HepG2 (cell line): ENCODE results near the gene DCTN4. TPM values are rescaled to one million over a fixed set of nuclear protein-coding genes. Genes with fewer than 3 reads are reported as not detected.

Experiments used
- CEBPB ChIP-seq: IDR thresholded peaks from 2 replicates; pipeline ENCODE4 v1.6.1; 2011; ENCODE audit warnings: low read depth, low read length, improper control_type of control experiment, borderline replicate concordance
- CEBPG ChIP-seq: IDR thresholded peaks from 2 replicates; pipeline ENCODE4 v1.6.1; 2016
- CREB1 ChIP-seq, 2 experiments: fragments of 450-650 bp in 1 of 2; IDR thresholded peaks; 2 replicates each; pipeline ENCODE4 v1.6.1; 2016 to 2017; ENCODE audit warnings: control low read depth in 1 of 2, mild to moderate bottlenecking in 1 of 2, missing compliant biosample characterization in 1 of 2, missing genetic modification characterization in 1 of 2
- CTCF ChIP-seq: sonication (generic); formaldehyde crosslinking; IDR thresholded peaks from 2 replicates; pipeline ENCODE4 v1.5.0; 2020; ENCODE audit warnings: mild to moderate bottlenecking, missing genetic modification reagents, moderate library complexity
- GATAD1 ChIP-seq: IDR thresholded peaks from 2 replicates; pipeline ENCODE4 v1.6.1; 2016; ENCODE audit warnings: missing genetic modification reagents, missing compliant biosample characterization
- GTF3A ChIP-seq: sonication (generic); formaldehyde crosslinking; conservative IDR thresholded peaks from 2 replicates; pipeline ENCODE4 v1.4.0; 2020; ENCODE audit warnings: mild to moderate bottlenecking, missing genetic modification reagents
- KAT2B ChIP-seq: fragments of 150-350 bp; IDR thresholded peaks from 2 replicates; pipeline ENCODE4 v1.6.1; 2014; ENCODE audit warnings: low read depth, low read length, borderline replicate concordance
- MED8 ChIP-seq: sonication (generic); formaldehyde crosslinking; IDR thresholded peaks from 2 replicates; pipeline ENCODE4 v1.8.1; 2023; ENCODE audit warnings: mild to moderate bottlenecking, missing genetic modification reagents; ENCODE audit not compliant: insufficient replicate concordance
- MXD4 ChIP-seq: IDR thresholded peaks from 2 replicates; pipeline ENCODE4 v1.6.1; 2016; ENCODE audit warnings: mild to moderate bottlenecking, missing biosample characterization, missing genetic modification reagents
- NFATC3 ChIP-seq: sonication (generic); formaldehyde crosslinking; IDR thresholded peaks from 2 replicates; pipeline ENCODE4 v1.5.1; 2020; ENCODE audit warnings: mild to moderate bottlenecking, missing genetic modification reagents
- NFKBIZ ChIP-seq: IDR thresholded peaks from 2 replicates; pipeline ENCODE4 v1.6.1; 2018; ENCODE audit warnings: missing genetic modification reagents, missing compliant biosample characterization
- PHF5A ChIP-seq: IDR thresholded peaks from one replicate; pipeline ENCODE4 v1.6.1; 2018; ENCODE audit warnings: low read depth, missing genetic modification reagents; ENCODE audit not compliant: unreplicated experiment
- RERE ChIP-seq: IDR thresholded peaks from 2 replicates; pipeline ENCODE4 v1.6.1; 2016; ENCODE audit warnings: low read depth, missing genetic modification reagents, missing compliant biosample characterization
- STAT5B ChIP-seq: sonication (generic); formaldehyde crosslinking; IDR thresholded peaks from 2 replicates; pipeline ENCODE4 v1.4.0; 2020; ENCODE audit warnings: missing genetic modification reagents
- ZMAT3 ChIP-seq: sonication (generic); formaldehyde crosslinking; conservative IDR thresholded peaks from 2 replicates; pipeline ENCODE4 v1.7.0; 2021; ENCODE audit warnings: missing genetic modification reagents
- ZNF468 ChIP-seq: sonication (generic); formaldehyde crosslinking; IDR thresholded peaks from 2 replicates; pipeline ENCODE4 v1.8.0; 2022; ENCODE audit warnings: mild to moderate bottlenecking, moderate library complexity, missing genetic modification reagents
- ZNF557 ChIP-seq: sonication (generic); formaldehyde crosslinking; IDR thresholded peaks from 2 replicates; pipeline ENCODE4 v1.4.0; 2020; ENCODE audit warnings: missing genetic modification reagents
- ZNF570 ChIP-seq: sonication (generic); formaldehyde crosslinking; IDR thresholded peaks from 2 replicates; pipeline ENCODE4 v1.4.0; 2020; ENCODE audit warnings: mild to moderate bottlenecking, missing genetic modification reagents, borderline replicate concordance
- ZNF883 ChIP-seq: sonication (generic); formaldehyde crosslinking; IDR thresholded peaks from 2 replicates; pipeline ENCODE4 v1.5.1; 2020; ENCODE audit warnings: mild to moderate bottlenecking, missing genetic modification reagents; ENCODE audit errors: not compliant biosample characterization
- polyA plus RNA-seq, 8 experiments: library from polyadenylated mRNA; depleted of rRNA in 3 of 8; stranded (reverse) in 7 of 8; unstranded in 1 of 8; fragments of >200 nt; fragmentation: Illumina TruSeq in 4 of 8; extraction: Trizol in 4 of 8; gene quantifications; 2 replicates each; pipeline versions ENCODE4 v1.2.1 to v1.2.3, GENCODE V29; 2011 to 2016; ENCODE audit warnings: low read depth in 4 of 8, missing spikeins in 1 of 8, mixed read lengths in 1 of 8; ENCODE audit not compliant: insufficient read depth in 1 of 8
- total RNA-seq, 5 experiments: library from RNA; depleted of rRNA; stranded (reverse); fragments of >200 nt; fragmentation: Illumina TruSeq; extraction: Trizol; gene quantifications; 2 replicates each; pipeline ENCODE4 v1.2.3, GENCODE V29; 2016; ENCODE audit warnings: low read depth in 1 of 5
- TF ChIP-seq, protein P1 (sequence below): sonication (generic); formaldehyde crosslinking; IDR thresholded peaks from 2 replicates; pipeline ENCODE4 v1.8.0; 2022; ENCODE audit warnings: missing genetic modification reagents, mild to moderate bottlenecking, inconsistent platforms, borderline replicate concordance

Gene DCTN4
- total and polyA plus RNA-seq, 2 of the 13 experiments (the other 11 are each of a cell fraction or from before 2014, with no cell fraction given): 24.1 to 26.9 TPM

- TF ChIP-seq PHF5A (no peak), GTF3A (CRISPR knock-in tag) (no peak), MXD4 (CRISPR knock-in tag) (peak; percentile 41; the same call in 1 of the 2 replicates), NFATC3 (CRISPR knock-in tag) (no peak), MED8 (CRISPR knock-in tag) (no peak), GATAD1 (CRISPR knock-in tag) (0 out of 2 replicates have a peak, but pooled peaks have one; percentile 30), STAT5B (CRISPR knock-in tag) (no peak), ZNF557 (CRISPR knock-in tag) (no peak), ZNF570 (CRISPR knock-in tag) (no peak), ZNF468 (no peak), ZMAT3 (CRISPR knock-in tag) (no peak), RERE (CRISPR knock-in tag) (no peak), ZNF883 (CRISPR knock-in tag) (no peak), CEBPB (peak; percentile 86), KAT2B (no peak), CREB1 (IDR thresholded peaks at IDR 0.05) (no peak), CREB1 (CRISPR knock-in tag; IDR thresholded peaks at IDR 0.05) (0 out of 2 replicates have a peak, but pooled peaks have one; percentile 42), CTCF (CRISPR knock-in tag) (peak; percentile 61), CEBPG (CRISPR knock-in tag) (peak; percentile 58), NFKBIZ (CRISPR knock-in tag) (no peak)
- TF ChIP-seq, protein P1, sequence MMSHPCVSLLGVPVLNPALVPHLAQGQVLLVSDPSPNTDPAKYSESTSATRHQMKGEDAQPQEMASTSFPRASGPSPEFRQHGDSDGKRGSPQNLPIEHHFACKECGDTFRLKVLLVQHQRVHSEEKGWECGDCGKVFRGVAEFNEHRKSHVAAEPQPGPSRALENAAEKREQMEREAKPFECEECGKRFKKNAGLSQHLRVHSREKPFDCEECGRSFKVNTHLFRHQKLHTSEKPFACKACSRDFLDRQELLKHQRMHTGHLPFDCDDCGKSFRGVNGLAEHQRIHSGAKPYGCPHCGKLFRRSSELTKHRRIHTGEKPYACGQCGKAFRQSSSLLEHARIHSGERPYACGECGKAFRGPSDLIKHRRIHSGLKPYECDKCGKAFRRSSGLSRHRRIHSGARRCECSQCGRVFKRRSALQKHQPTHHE (CRISPR knock-in tag): no peak
These were observed 4.4 kb upstream of the DCTN4 start (continued) for GRCh38 chr5:150763023-150763769.
